HG02678 (cell line): ENCODE measurements around the gene PPA2.

Experiments
- ATAC-seq: cut with Tn5 transposase; IDR thresholded peaks from one replicate; pipeline ENCODE4 v1.9.1; 2021; ENCODE audit warnings: mild to moderate bottlenecking, moderate library complexity; ENCODE audit not compliant: unreplicated experiment

PPA2 gene

GRCh38 chr4:105400901-105401677 lies 72.8 kb downstream of the PPA2 start:
- no peak for ATAC-seq

DNA sequence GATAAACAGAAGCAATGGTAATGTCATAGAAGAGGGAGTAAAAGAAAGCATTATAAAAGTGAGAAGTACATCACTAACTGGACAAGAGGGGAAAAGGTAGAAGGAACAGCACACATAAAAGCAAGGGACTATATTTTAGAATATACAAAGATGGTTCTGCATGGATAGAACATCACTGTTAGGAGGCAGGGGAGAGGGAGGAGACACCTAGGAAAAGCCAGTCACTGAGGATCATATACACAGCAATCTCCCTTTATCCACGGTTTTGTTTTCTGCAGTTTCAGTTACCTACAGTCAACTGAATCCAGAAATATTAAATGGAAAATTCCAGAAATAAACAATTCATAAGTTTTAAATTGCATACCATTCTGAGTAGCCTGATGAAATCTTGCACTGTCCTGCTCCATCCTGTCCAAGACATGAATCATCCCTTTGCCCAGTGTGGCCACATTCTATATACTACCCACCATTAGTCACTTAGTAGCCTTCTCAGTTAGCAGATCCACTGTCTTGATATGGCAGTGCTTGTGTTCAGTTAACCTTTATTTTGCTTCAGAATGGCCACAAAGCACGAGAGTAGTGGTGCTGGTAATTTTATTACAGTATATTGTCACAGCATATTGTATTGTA lies 74.2 kb downstream of the PPA2 start:
- ATAC-seq: no peak

GRCh38 chr4:105392858-105393257 lies 81.0 kb downstream of the PPA2 start:
- no peak for ATAC-seq

DNA sequence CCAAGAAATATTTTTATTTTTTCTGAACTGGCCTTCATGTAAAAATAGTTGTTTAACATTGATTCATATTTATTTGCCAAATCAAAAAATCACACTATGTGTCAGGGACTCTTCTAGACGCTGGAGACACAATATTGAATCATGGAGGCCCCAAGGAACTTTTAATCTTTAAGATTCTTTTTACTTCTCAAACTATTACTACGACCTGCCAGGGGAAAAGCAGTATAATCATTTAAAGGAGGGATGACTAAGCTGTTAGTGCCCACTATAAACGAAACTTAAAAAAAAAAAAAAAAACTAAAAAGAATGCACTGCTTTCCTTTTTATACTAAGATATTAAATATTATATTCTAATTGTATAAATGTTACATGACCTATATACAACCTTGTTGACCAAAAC lies 84.7 kb downstream of the PPA2 start:
- ATAC-seq: no peak

DNA sequence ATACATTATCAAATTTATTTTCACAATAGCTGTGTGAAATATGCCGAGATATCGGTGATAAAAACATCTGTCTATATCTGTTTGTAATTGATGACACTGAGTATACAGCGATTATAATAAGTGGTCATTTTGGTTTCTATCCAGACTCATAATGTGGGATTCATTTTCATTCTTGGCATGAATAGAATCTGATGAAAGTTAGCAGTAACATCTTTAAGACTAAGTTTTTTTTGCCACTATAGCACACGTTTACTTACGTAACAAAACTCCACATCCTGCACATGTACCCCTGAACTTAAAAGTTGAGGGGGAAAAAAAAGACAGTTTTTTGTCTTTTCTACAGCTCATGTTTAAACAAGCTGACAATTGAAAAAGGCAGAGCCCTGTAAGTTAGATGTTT lies 86.4 kb downstream of the PPA2 start:
- no peak for ATAC-seq

DNA sequence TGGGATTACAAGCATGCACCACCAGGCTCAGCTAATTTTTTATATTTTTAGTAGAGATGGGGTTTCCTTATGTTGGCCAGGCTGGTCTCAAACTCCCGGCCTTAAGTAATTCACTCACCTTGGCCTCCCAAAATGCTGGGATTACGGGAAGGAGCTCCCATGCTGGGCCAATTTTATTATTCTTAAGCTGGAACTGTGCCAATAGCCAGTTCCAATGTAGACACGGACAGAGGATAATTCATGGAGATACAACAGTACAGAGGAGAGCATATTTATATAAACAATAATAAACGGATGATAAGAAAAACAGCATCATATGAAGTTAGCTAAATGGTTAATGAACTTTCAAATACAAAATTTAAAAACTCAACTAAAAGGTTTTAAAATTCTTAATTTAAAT lies 87.8 kb downstream of the PPA2 start:
- no peak for ATAC-seq

GRCh38 chr4:105374071-105374470 lies 99.8 kb downstream of the PPA2 start:
- no peak for ATAC-seq

GRCh38 chr4:105373324-105373723 lies 100.5 kb downstream of the PPA2 start:
- no peak for ATAC-seq

DNA sequence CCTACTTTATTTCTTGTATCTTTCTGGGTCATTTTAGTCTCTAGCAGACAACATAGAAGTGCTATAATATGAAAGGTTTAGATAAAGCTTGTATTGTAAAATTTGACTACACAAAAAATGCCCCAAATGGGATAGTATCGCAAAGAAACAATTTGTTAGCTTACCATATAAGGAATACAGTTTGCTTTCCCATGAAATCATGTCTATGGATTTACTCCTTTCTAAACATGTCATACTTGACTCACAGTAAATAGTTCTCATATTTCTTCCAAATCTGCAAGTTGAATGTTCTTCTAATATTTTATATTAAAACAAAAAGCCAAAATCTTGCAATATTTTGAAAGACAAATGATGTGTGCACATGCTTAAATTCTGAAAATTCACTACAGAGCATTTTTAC lies 103.9 kb downstream of the PPA2 start:
- ATAC-seq: no peak

GRCh38 chr4:105361053-105361452 lies 112.8 kb downstream of the PPA2 start:
- ATAC-seq: no peak

- no peak for ATAC-seq
Measured at GRCh38 chr4:105357258-105357980, 116.4 kb downstream of the PPA2 start.

- no peak for ATAC-seq
Measured at GRCh38 chr4:105356194-105356593, 117.7 kb downstream of the PPA2 start.

DNA sequence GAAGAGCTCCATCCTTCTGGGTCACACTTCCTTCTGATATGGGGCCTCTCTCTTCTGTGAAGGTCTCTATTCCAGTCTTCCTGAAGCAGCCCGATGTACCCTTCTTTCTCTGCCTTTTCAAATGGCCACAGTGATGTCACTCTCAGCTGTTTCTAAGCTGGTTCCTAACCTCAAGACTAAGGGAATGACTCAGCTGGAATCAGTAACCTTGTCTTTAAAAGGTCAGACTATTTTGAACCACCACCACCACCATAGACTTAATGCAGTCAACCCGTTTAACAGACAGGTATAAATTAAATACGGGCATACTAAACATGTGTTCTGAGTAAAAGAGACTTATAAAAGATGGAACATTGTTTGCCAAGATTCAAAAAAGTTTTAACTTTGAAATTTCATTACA lies 121.0 kb downstream of the PPA2 start:
- peak; percentile 83 for ATAC-seq

DNA sequence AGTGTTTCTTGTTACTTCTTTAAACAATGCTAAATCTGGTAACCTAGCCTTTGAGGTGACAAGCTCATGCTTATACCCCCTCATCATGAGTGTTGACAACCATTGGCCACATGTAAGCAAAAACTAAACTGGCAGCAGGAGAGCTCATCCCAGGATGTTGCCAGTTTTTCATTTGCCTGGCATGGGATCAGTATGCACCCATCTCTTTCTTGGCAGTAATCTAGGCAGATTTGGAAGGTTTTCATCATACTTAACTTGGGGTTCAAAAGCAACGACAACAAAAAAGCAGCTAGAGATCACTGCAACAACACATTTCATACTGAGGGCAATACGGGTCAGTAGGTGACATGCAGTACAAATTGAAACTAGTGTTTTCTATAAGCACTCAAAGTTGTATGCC lies 122.0 kb downstream of the PPA2 start:
- no peak for ATAC-seq

DNA sequence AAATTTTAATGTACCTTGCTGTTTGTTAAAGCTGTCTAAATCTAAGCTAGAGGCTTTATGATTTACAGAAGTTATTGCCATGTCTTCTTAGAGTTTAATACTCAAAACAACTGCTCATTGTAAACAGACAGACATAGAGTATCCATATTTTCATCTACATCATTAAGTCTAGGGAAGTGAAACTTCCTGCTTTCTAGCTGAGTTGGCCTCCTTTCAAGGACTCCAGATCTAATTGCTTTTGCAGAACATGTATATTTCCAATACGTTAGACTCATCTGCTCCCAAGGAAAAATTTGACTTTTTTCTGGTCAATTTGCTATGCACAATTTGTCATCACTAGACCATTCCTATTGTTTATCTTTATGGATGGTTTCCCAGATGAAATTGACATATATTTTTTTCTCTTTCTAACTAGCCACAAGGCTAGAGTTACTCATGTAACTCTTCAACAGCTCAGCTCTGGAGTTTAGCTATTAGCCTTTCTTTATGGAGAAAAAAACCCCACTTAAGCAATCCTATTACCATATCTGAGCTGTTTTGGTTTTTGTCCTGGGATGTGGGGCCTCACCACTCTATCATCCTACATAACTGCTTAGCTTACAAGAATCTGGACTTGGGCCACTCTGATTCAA lies 122.9 kb downstream of the PPA2 start:
- ATAC-seq: no peak

- no peak for ATAC-seq
Measured at GRCh38 chr4:105348719-105349118, 125.1 kb downstream of the PPA2 start.

- no peak for ATAC-seq
Measured at GRCh38 chr4:105346869-105347268, 127.0 kb downstream of the PPA2 start.

- ATAC-seq: no peak
Measured at GRCh38 chr4:105345838-105346237, 128.0 kb downstream of the PPA2 start.

- no peak for ATAC-seq
Measured at GRCh38 chr4:105345358-105345757, 128.5 kb downstream of the PPA2 start.

- ATAC-seq: no peak
Measured at GRCh38 chr4:105344141-105344540, 129.7 kb downstream of the PPA2 start.

- no peak for ATAC-seq
Measured at GRCh38 chr4:105343146-105343931, 130.5 kb downstream of the PPA2 start.
